NCI-H1092 (cell line): Measurements from ENCODE around the gene KRTAP5-9.
A peak's percentile ranks its signal among the peaks of the same experiment; 100 is the strongest.
"Not testable (repeated sequence)": the region's sequence is repeated elsewhere in the genome, so short reads cannot be mapped to it uniquely, and the experiment has no call there.

Experiments
- DNase-seq: peaks from one replicate; lab custom pipeline; 2025; lab: John Stamatoyannopoulos, UW

Gene KRTAP5-9

GRCh38 chr11:71548120-71548519 is at the start of gene KRTAP5-9:
TSS of gene KRTAP5-9 (plus strand) at chr11:71548420. CDS start at chr11:71548658, 238 bp downstream.
- DNase-seq = no peak

GRCh38 chr11:71499125-71499524 is 49.1 kb upstream of the KRTAP5-9 start:
- DNase-seq = no peak

GRCh38 chr11:71499546-71499945 is 48.7 kb upstream of the KRTAP5-9 start:
- DNase-seq = no peak

- no peak for DNase-seq
Measured at GRCh38 chr11:71500601-71501021, 47.6 kb upstream of the KRTAP5-9 start.

- DNase-seq = no peak
Measured at GRCh38 chr11:71501071-71501985, 46.9 kb upstream of the KRTAP5-9 start.

GRCh38 chr11:71502026-71502425 is 46.2 kb upstream of the KRTAP5-9 start:
- no peak for DNase-seq

- no peak for DNase-seq
Measured at GRCh38 chr11:71502871-71503435, 45.3 kb upstream of the KRTAP5-9 start.

- DNase-seq = no peak
Measured at GRCh38 chr11:71504531-71504930, 43.7 kb upstream of the KRTAP5-9 start.

GRCh38 chr11:71505001-71505400 is 43.2 kb upstream of the KRTAP5-9 start:
- peak; percentile 18 for DNase-seq

GRCh38 chr11:71505781-71506180 is 42.4 kb upstream of the KRTAP5-9 start:
- DNase-seq = no peak

- DNase-seq = no peak
Measured at GRCh38 chr11:71507102-71507501, 41.1 kb upstream of the KRTAP5-9 start.

- no peak for DNase-seq
Measured at GRCh38 chr11:71518506-71519471, 29.4 kb upstream of the KRTAP5-9 start.

GRCh38 chr11:71519546-71519945 is 28.7 kb upstream of the KRTAP5-9 start:
- no peak for DNase-seq

GRCh38 chr11:71525188-71525937 is 22.9 kb upstream of the KRTAP5-9 start:
- DNase-seq = no peak

GRCh38 chr11:71525938-71526495 is 22.2 kb upstream of the KRTAP5-9 start:
- no peak for DNase-seq

GRCh38 chr11:71526796-71527575 is 21.2 kb upstream of the KRTAP5-9 start, which contains the start of gene KRTAP5-7:
TSS of gene KRTAP5-7 (plus strand) at chr11:71527267. CDS start at chr11:71527301, 34 bp downstream.
- DNase-seq = not testable (repeated sequence)

- DNase-seq = no peak
Measured at GRCh38 chr11:71527576-71528210, 20.5 kb upstream of the KRTAP5-9 start.

GRCh38 chr11:71530602-71531001 is 17.6 kb upstream of the KRTAP5-9 start:
- DNase-seq = no peak

GRCh38 chr11:71532036-71532610 is 16.1 kb upstream of the KRTAP5-9 start:
- DNase-seq = no peak
